ENCODE data around the gene MPL. TPM values are rescaled to one million over a fixed set of nuclear protein-coding genes. Genes with fewer than 3 reads are reported as not detected.
A peak's percentile ranks its signal among the peaks of the same experiment; 100 is the strongest.

The MPL gene
- total and polyA plus RNA-seq, 8 donors: not detected

DNA sequence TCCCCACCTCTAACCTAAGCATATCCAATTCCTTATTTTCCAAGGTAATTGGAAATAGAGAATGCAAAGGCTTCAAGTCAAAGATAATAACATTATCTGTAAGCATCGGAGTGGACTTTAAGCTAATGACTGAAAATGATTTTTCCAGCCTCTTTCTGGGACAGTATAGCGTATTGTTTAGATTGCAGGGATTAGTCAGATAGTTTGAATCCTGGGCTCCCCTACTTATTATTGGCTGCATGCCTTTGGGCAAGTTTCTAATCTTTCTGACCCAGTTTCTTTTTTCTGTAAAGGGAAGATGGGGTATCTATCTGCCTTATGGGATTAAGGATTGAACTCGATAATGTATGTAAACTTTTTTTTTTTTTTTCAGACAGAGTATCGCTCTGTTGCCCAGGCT, 19.6 kb downstream of the MPL start:
- H3K36me3 ChIP-seq: peaks cover 7 to 24% (median 19%) of the 10 kb centered on the region in 4 donors
- no peak for DNase-seq
- WGBS, 5 donors: 75 to 86% (median 79%) methylated on average over 4 of the region's 4 CpGs
- intact Hi-C loops (cut with DNase I; ENCODE audit: low total_unique reads): no loop called here
- H3K27me3 ChIP-seq: no peaks in the 10 kb centered on the region
- peaks cover 6 to 35% (median 23%) of the 10 kb centered on the region in 4 donors for H3K4me1 ChIP-seq
- peak overlapping the region in 1 of 5 donors; percentile 98 for H3K27ac ChIP-seq
- no peaks in the 10 kb centered on the region for H3K9me3 ChIP-seq
- TF ChIP-seq, protein P1, sequence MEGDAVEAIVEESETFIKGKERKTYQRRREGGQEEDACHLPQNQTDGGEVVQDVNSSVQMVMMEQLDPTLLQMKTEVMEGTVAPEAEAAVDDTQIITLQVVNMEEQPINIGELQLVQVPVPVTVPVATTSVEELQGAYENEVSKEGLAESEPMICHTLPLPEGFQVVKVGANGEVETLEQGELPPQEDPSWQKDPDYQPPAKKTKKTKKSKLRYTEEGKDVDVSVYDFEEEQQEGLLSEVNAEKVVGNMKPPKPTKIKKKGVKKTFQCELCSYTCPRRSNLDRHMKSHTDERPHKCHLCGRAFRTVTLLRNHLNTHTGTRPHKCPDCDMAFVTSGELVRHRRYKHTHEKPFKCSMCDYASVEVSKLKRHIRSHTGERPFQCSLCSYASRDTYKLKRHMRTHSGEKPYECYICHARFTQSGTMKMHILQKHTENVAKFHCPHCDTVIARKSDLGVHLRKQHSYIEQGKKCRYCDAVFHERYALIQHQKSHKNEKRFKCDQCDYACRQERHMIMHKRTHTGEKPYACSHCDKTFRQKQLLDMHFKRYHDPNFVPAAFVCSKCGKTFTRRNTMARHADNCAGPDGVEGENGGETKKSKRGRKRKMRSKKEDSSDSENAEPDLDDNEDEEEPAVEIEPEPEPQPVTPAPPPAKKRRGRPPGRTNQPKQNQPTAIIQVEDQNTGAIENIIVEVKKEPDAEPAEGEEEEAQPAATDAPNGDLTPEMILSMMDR (IDR thresholded peaks at IDR 0.05): no peak
- TF ChIP-seq POLR2A (IDR thresholded peaks at IDR 0.05) (no peak), POLR2AphosphoS5 (IDR thresholded peaks at IDR 0.05) (no peak), EP300 (IDR thresholded peaks at IDR 0.05) (no peak)
- H3K4me3 ChIP-seq: no peak overlapping the region

DNA sequence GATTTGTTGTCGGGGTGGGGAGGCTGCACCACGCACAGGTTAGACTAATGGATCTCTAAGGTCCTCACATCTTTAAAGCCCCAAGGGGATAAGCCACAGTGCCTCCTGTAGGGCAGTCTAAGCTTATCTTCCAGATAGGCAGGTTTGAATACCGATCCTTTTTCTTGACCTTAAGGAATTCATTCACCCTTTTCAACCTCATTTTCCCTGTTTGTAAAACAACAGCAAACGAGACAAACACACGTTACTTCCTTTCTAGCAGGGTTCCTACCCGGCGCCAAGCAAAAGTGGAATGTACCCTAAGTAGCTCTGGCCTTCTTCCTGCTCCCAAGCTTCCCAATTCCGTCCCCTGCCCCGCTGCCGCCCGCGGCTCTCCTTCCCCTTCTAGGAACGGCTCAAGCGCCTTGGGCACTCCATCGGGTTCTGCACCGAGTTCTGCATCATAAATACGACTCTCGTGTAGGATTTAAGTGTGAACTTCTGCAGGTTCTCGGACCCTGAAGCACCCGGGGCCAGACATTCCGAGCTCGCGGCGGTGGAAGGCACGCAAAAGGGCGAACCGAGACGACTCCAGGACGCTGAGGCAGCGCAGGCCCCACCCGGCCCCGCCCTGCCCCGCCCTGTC, 20.6 kb downstream of the MPL start:
- WGBS, 5 donors: 0 to 1% (median 0%) methylated on average over 15 to 33 of the region's 33 CpGs
- Histone ChIP-seq H3K27me3 (no peaks in the 10 kb centered on the region), H3K4me1 (peaks cover 6 to 41% (median 23%) of the 10 kb centered on the region in 4 donors), H3K27ac (peak overlapping the region; percentile 85 to 98 (median 91)), H3K4me3 (peak overlapping the region; percentile 56 to 70 (median 64)), H3K36me3 (peaks cover 17 to 34% (median 29%) of the 10 kb centered on the region in 4 donors), H3K9me3 (no peaks in the 10 kb centered on the region)
- TF ChIP-seq EP300 (IDR thresholded peaks at IDR 0.05) (no peak), POLR2AphosphoS5 (IDR thresholded peaks at IDR 0.05) (peak in 1 of 3 donors; percentile 46), POLR2A (IDR thresholded peaks at IDR 0.05) (no peak)
- TF ChIP-seq, protein P1 (IDR thresholded peaks at IDR 0.05): peak in 1 of 7 experiments; percentile 27
- peak in 1 of 2 donors; percentile 71 for DNase-seq
- intact Hi-C loops (cut with DNase I; ENCODE audit: low total_unique reads): no loop called here

DNA sequence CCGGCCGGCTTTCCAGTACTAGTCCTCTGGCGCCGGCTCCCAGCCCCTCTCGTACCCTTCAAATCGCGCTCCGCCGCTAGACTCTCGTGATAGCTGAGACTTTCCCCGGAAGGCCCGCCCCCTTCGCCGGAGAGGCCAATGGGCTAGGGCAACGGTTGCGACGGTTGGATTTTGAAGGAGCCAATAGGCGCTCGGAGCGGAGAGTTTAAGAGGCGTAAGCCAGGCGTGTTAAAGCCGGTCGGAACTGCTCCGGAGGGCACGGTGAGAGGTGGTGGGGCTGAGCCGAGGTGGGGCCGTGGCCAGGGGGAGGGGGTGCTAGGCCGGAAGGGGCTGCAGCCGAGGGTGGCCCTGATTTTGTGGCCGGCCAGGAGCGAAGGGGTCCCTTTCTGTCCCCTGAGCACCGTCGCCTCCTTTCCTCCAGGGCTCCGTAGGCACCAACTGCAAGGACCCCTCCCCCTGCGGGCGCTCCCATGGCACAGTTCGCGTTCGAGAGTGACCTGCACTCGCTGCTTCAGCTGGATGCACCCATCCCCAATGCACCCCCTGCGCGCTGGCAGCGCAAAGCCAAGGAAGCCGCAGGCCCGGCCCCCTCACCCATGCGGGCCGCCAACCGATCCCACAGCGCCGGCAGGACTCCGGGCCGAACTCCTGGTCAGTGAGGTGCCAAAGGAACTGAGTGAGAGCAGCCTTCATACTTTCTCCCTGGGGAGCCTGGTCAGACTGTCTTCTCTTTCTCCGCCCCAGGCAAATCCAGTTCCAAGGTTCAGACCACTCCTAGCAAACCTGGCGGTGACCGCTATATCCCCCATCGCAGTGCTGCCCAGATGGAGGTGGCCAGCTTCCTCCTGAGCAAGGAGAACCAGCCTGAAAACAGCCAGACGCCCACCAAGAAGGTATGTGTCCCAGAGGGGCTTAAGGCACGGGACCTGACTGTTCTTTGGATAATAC, 21.4 kb downstream of the MPL start, which contains the start of gene CDC20:
Gene CDC20, plus strand, starts transcription at position 236 of the 948 bp plus-strand sequence. Its CDS starts 235 bp downstream, at position 471.
- 1 to 4% (median 2%) methylated on average over 19 to 59 of the region's 59 CpGs for WGBS, 5 donors
- H3K4me1 ChIP-seq: peaks cover 6 to 49% (median 23%) of the 10 kb centered on the region in 4 donors
- H3K9me3 ChIP-seq: no peaks in the 10 kb centered on the region
- H3K4me3 ChIP-seq: peak within 1 kb of the TSS; percentile 56 to 70 (median 64)
- peaks cover 24 to 42% (median 37%) of the 10 kb centered on the region in 4 donors for H3K36me3 ChIP-seq
- peak; percentile 99 to 100 for DNase-seq
- intact Hi-C loops (cut with DNase I; ENCODE audit: low total_unique reads): no loop called here
- H3K27me3 ChIP-seq: no peaks in the 10 kb centered on the region
- TF ChIP-seq EP300 (IDR thresholded peaks at IDR 0.05) (no peak), POLR2A (IDR thresholded peaks at IDR 0.05) (no peak), POLR2AphosphoS5 (IDR thresholded peaks at IDR 0.05) (peak; percentile 3 to 74 (median 63))
- TF ChIP-seq, protein P1 (IDR thresholded peaks at IDR 0.05): no peak
- peak within 1 kb of the TSS; percentile 85 to 98 (median 91) for H3K27ac ChIP-seq

DNA sequence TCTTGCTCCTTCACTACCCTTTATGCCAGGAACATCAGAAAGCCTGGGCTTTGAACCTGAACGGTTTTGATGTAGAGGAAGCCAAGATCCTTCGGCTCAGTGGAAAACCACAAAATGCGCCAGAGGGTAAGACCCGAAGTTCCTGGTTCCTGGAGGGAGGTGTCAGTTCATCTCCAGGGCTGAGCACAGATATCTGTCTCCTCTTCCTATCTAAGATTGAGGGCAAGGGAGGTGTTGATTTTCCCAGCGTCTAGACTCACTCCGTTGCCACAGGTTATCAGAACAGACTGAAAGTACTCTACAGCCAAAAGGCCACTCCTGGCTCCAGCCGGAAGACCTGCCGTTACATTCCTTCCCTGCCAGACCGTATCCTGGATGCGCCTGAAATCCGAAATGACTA, 22.1 kb downstream of the MPL start:
- Histone ChIP-seq H3K36me3 (peaks cover 31 to 49% (median 44%) of the 10 kb centered on the region in 4 donors), H3K27ac (peak overlapping the region in 1 of 5 donors; percentile 98), H3K27me3 (no peaks in the 10 kb centered on the region), H3K4me3 (peak overlapping the region in 3 of 4 donors; percentile 56 to 70 (median 62)), H3K9me3 (no peaks in the 10 kb centered on the region), H3K4me1 (peaks cover 6 to 56% (median 23%) of the 10 kb centered on the region in 4 donors)
- intact Hi-C loops (cut with DNase I; ENCODE audit: low total_unique reads): no loop called here
- TF ChIP-seq, protein P1 (IDR thresholded peaks at IDR 0.05): no peak
- TF ChIP-seq POLR2AphosphoS5 (IDR thresholded peaks at IDR 0.05): no peak
- no peak for TF ChIP-seq EP300 (IDR thresholded peaks at IDR 0.05)
- no peak for TF ChIP-seq POLR2A (IDR thresholded peaks at IDR 0.05)
- WGBS, 5 donors: 22 to 42% (median 33%) methylated on average over 11 of the region's 11 CpGs
- DNase-seq: no peak
